CD4-positive, alpha-beta T cell treated with Interleukin-1 beta for 1 hour (primary cell): ENCODE measurements around the gene RAMAC.
"Not testable (repeated sequence)": the region's sequence is repeated elsewhere in the genome, so short reads cannot be mapped to it uniquely, and the experiment has no call there.

Source experiments
- DNase-seq, 2 donors: peaks; one replicate each; pipeline ENCODE4 v3.0.0-alpha.2; 2020 to 2022

The RAMAC gene

GRCh38 chr15:83015361-83015760 lies 29.4 kb downstream of the RAMAC start:
- no peak for DNase-seq

- no peak for DNase-seq
Observed at GRCh38 chr15:83016906-83017305, 30.9 kb downstream of the RAMAC start.

- no peak for DNase-seq
Observed at GRCh38 chr15:83018436-83018835, 32.4 kb downstream of the RAMAC start.

- DNase-seq = no peak
Observed at GRCh38 chr15:83030021-83030420, 44.0 kb downstream of the RAMAC start.

- DNase-seq = not testable (repeated sequence)
Observed at GRCh38 chr15:83031234-83031633, 45.2 kb downstream of the RAMAC start.

- no peak for DNase-seq
Observed at GRCh38 chr15:83036253-83036652, 50.2 kb downstream of the RAMAC start.

- DNase-seq = no peak
Observed at GRCh38 chr15:83039206-83039605, 53.2 kb downstream of the RAMAC start.
